Kidney epithelial cell (primary cell): Measurements from ENCODE around the gene CRHR2. TPM values are rescaled to one million over a fixed set of nuclear protein-coding genes. Genes with fewer than 3 reads are reported as not detected.

Experiments used
- DNase-seq: peaks from one replicate; pipeline ENCODE4 v3.0.0-alpha.2; 2010; ENCODE audit warnings: low read depth
- H3K27me3 ChIP-seq: 2 replicates; pipeline ENCODE4 v1.6.0; 2011; ENCODE audit warnings: low read length; ENCODE audit not compliant: control insufficient read depth, insufficient read depth
- H3K36me3 ChIP-seq: 2 replicates; pipeline ENCODE4 v1.5.1; 2011; ENCODE audit warnings: low read length; ENCODE audit not compliant: control insufficient read depth, insufficient read depth
- H3K4me3 ChIP-seq: 2 replicates; pipeline ENCODE4 v1.5.1; 2011; ENCODE audit warnings: low read depth, mild to moderate bottlenecking, control low read depth, low read length
- total RNA-seq: library from RNA; depleted of rRNA; stranded (reverse); fragments of >200 nt; gene quantifications from 2 replicates; pipeline ENCODE4 v1.2.3, GENCODE V29; 2015
- TF ChIP-seq, protein P1 (sequence below): IDR thresholded peaks from 2 replicates; pipeline ENCODE4 v1.5.1; 2011; ENCODE audit warnings: mild to moderate bottlenecking, moderate library complexity, low read length, control low read depth, inconsistent platforms; ENCODE audit not compliant: insufficient read depth, poor library complexity, severe bottlenecking

The CRHR2 gene
- total RNA-seq, 1 donor from 2014 or later, result not detected

DNA sequence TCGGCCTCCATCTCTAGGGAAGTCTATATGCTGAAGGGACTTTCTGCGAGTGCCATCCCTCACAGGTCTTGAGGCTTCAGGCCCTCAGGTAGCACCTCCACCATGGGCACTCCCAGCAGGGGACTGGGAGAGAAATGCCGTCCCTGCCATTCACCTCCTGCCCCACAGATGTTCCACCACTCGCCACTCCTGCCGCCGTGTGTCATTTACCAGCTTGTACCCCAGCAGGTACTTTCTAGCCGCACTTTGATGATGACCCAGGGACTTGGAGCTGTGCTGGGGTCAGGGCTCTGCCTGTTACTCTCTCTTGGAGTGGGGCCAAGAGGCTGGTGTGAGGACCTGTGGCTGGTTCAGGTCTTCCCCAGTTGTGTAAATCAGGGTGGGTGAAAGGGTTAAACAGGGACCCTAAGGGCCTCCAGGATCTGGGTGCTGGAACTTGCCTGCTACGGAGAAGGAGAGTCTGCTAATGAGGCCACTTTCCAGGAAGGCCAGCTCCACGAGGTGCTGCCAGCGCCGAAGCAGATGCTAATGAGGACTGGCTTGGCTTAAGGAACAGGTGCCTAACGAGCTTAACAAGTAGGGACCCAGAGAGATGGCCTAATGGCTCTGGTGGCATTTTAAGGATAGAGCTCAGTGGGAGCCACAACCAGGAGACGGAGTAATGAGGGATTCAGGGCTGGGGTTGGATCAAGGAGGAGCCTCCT lies 32.4 kb downstream of the CRHR2 start:
- Histone ChIP-seq H3K36me3 (no peaks in the 10 kb centered on the region), H3K27me3 (no peaks in the 10 kb centered on the region), H3K4me3 (no peak overlapping the region)
- TF ChIP-seq, protein P1, sequence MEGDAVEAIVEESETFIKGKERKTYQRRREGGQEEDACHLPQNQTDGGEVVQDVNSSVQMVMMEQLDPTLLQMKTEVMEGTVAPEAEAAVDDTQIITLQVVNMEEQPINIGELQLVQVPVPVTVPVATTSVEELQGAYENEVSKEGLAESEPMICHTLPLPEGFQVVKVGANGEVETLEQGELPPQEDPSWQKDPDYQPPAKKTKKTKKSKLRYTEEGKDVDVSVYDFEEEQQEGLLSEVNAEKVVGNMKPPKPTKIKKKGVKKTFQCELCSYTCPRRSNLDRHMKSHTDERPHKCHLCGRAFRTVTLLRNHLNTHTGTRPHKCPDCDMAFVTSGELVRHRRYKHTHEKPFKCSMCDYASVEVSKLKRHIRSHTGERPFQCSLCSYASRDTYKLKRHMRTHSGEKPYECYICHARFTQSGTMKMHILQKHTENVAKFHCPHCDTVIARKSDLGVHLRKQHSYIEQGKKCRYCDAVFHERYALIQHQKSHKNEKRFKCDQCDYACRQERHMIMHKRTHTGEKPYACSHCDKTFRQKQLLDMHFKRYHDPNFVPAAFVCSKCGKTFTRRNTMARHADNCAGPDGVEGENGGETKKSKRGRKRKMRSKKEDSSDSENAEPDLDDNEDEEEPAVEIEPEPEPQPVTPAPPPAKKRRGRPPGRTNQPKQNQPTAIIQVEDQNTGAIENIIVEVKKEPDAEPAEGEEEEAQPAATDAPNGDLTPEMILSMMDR, result no peak
- no peak for DNase-seq

DNA sequence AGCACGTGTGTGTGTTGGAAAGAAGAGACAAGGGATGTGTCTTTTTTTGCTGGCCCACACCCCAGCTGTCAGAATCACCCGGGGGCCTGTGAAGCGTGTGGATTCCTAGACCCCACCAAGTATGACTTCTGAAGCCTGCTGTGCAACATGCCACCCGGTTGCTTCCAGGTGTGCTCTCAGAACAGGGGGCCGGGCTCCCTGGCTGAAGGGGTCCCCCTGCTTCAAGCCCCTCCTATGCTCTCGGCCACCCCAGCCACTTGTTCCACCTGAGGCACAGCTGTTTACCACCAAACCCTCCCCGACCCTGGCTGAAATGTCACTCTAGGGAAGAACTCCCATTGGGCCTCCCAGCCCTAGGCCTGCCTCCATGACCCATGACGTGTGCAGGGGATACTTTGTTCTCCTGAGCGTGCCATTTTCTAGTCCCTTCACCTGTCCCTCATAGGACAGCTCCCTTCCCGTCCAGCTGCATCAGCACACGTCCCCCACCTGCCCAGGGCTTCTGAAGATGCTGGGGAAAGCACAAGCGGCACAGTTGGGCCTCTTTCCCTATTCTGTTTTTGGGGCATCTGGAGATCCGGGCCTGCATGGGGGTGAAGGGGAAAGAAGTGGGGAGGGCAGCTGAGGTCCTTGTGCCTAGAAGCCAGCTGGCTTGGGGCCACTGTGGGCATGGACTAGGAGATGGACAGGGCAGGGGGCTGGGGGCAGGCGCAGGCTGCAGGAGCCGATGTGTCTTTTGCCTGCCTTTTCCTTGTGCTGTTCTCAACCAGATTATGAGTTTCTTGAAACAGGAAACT lies 33.3 kb downstream of the CRHR2 start:
- Histone ChIP-seq H3K27me3 (no peaks in the 10 kb centered on the region), H3K4me3 (no peak overlapping the region), H3K36me3 (no peaks in the 10 kb centered on the region)
- no peak for DNase-seq
- TF ChIP-seq, protein P1, result no peak

DNA sequence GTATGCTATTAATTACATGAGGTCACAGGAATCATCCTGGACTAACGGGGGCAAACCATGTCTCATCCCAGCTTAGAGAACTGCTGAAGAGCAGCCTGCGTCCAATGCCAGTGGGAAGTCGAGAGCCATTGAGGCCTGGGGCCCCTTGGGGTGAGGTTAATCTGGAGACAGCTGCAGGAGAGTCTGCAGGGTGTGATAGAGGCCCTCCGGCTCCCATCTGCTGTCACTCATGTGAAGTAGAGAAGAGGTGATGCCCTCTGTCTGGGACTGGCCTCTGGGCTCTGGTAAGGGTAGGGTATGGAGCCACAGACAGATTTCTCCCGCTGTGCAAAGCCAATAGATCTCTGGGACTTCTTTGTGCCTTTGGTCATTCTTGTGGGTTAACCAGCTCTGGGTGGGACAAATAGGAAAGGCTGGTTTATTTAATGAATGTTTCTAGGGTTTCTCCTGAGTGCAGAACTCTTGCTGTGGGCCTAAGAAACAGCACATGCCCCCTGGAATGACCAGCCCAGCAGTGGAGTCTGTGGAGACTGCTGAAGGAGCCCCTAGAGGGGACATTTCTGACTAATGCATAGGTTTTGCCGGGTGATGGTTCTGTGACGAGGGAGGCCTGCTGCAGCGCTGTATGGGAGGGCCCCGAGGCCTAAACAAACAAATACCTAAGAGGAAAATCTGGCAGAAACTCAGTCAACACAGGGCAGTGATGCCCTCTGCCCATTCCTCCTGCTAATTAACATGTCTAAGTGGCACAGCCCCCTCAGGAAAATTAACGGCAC lies 34.5 kb downstream of the CRHR2 start:
- Histone ChIP-seq H3K27me3 (no peaks in the 10 kb centered on the region), H3K36me3 (no peaks in the 10 kb centered on the region), H3K4me3 (no peak overlapping the region)
- TF ChIP-seq, protein P1, result no peak
- DNase-seq, result no peak

DNA sequence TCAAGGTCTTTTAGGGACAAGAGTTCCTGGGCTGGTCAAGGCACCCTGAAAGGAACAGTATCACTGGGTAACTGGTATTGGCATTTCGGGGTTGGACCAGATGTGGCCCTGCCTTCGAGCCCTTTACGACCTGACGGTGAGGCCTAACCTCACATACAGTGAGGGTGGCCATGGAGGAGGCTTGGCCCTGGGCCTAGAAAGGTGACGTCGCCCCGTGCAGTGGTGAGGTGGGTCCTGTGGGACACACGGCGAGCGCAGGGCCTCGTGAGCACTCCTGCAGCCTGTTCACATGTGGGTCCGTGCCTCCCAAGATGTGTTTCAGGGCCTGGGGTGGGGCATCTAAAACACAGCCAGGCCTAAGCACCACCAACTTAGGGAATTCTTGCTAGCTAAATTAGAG lies 36.1 kb downstream of the CRHR2 start:
- no peaks in the 10 kb centered on the region for H3K36me3 ChIP-seq
- DNase-seq, result no peak
- no peaks in the 10 kb centered on the region for H3K27me3 ChIP-seq
- no peak overlapping the region for H3K4me3 ChIP-seq
- TF ChIP-seq, protein P1, result no peak

DNA sequence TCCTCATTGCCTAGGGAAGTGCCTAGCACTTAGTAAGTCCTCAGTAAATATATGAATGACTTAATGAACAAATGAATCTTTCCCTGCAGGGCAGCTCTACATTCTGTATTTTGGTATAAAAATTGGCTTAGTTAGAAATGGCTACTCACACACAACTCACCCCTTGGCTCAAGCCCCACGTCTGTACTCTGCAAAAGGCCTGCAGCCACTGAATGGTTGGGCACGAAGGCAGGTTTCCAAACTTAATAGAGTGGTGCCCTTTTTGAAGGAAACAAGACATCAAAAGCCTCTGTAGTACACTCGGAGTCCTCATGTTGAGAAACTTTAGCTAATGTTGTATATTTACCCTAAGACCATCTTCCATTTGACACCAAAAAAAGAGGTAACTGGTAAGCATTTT lies 36.6 kb downstream of the CRHR2 start:
- TF ChIP-seq, protein P1, result no peak
- H3K4me3 ChIP-seq, result no peak overlapping the region
- no peaks in the 10 kb centered on the region for H3K27me3 ChIP-seq
- no peak for DNase-seq
- no peaks in the 10 kb centered on the region for H3K36me3 ChIP-seq
